ENCODE measurements around the gene SNAPIN. TPM values are rescaled to one million over a fixed set of nuclear protein-coding genes. Genes with fewer than 3 reads are reported as not detected.

The SNAPIN gene
- total RNA-seq, 1 donor from 2014 or later, result 50.4 TPM

- no peak for ATAC-seq (ENCODE audit: low read depth)
- Mint-ChIP-seq H3K4me1 (peaks cover 4% of the 10 kb centered on the region), H3K27me3 (no peaks in the 10 kb centered on the region), H3K4me3 (no peak overlapping the region), H3K36me3 (ENCODE audit: low read depth) (peaks cover under 1% of the 10 kb centered on the region), H3K27ac (no peak overlapping the region), H3K9me3 (no peaks in the 10 kb centered on the region)
- intact Hi-C loops (cut with micrococcal nuclease), result no loop called here
- DNase-seq, result no peak
- TF ChIP-seq, protein P1, sequence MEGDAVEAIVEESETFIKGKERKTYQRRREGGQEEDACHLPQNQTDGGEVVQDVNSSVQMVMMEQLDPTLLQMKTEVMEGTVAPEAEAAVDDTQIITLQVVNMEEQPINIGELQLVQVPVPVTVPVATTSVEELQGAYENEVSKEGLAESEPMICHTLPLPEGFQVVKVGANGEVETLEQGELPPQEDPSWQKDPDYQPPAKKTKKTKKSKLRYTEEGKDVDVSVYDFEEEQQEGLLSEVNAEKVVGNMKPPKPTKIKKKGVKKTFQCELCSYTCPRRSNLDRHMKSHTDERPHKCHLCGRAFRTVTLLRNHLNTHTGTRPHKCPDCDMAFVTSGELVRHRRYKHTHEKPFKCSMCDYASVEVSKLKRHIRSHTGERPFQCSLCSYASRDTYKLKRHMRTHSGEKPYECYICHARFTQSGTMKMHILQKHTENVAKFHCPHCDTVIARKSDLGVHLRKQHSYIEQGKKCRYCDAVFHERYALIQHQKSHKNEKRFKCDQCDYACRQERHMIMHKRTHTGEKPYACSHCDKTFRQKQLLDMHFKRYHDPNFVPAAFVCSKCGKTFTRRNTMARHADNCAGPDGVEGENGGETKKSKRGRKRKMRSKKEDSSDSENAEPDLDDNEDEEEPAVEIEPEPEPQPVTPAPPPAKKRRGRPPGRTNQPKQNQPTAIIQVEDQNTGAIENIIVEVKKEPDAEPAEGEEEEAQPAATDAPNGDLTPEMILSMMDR (IDR thresholded peaks at IDR 0.05), result no peak
- ChIA-PET CTCF (interaction anchor here (1.1 kb wide), 1 partner anchor 9 kb away, joined by 3 read pairs; no protein-coding TSS in a partner anchor), POLR2A (interaction anchor here (0.5 to 2.2 kb wide), 3 partner anchors 13 to 27 kb away, joined by 4 to 12 read pairs (median 8); partner anchors contain the start of gene CHTOP)
These were observed 5.5 kb upstream of the SNAPIN start for GRCh38 chr1:153652805-153653500.

DNA sequence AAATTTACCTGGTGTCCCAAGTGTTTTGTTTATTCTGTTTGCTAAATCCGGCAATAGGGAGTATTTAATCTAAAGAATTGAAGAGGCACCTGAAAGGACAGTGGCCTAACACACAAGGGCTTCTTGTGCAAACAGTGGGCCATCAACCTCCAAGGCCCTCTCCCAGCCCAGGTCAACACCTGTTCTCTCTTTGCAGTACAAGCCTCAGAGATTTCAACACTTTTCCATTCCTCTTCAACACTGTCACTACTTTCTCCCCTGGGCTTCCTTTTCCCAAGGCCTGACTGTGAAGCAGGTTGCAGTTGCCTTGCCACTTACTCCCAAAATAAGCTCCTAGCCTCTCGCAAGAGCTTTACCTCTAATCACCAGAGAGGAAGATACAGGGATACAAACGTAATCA is 3.2 kb upstream of the SNAPIN start:
- intact Hi-C loops (cut with micrococcal nuclease), result loop anchor here (5.0 kb wide), 1 partner anchor 83 kb away; no protein-coding TSS in a partner anchor
- TF ChIP-seq, protein P1 (IDR thresholded peaks at IDR 0.05), result no peak
- no peaks in the 10 kb centered on the region for H3K9me3 Mint-ChIP-seq
- no peak overlapping the region for H3K4me3 Mint-ChIP-seq
- DNase-seq (no peak), ATAC-seq (ENCODE audit: low read depth) (no peak)
- peaks cover 14% of the 10 kb centered on the region for H3K4me1 Mint-ChIP-seq
- H3K36me3 Mint-ChIP-seq (ENCODE audit: low read depth), result peaks cover 8% of the 10 kb centered on the region
- no peaks in the 10 kb centered on the region for H3K27me3 Mint-ChIP-seq
- no peak overlapping the region for H3K27ac Mint-ChIP-seq
- ChIA-PET POLR2A (interaction anchor here (0.8 kb wide), 1 partner anchor 90 kb away, joined by 3 read pairs; no protein-coding TSS in a partner anchor), CTCF (no interaction called here)

DNA sequence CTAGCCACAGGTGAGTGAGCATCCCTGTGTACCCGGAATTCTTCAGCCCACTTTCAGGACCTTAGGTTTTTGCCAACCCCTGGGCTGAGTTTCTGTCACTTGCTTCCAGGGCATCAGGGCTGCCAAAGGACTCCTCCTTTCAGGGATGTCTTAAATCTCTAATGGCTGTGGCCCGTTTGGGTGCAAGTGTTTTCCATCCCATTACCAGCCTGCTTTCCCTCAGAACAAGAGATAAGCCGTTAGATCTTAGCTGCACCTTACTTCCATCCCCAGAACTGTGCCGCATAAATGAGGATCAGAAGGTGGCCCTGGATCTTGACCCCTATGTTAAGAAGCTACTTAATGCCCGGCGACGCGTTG is 652 bp downstream of the SNAPIN start:
- H3K27me3 Mint-ChIP-seq, result no peaks in the 10 kb centered on the region
- H3K4me1 Mint-ChIP-seq, result peaks cover 14% of the 10 kb centered on the region
- CTCF ChIA-PET, result interaction anchor here (1.6 kb wide), 1 partner anchor 87 kb away, joined by 9 read pairs; no protein-coding TSS in a partner anchor
- POLR2A ChIA-PET, result interaction anchor here (0.6 to 3.2 kb wide), 15 partner anchors 11 to 332 kb away, joined by 3 to 37 read pairs (median 6); partner anchors contain the start of genes CHTOP, ILF2, INTS3 and JTB
- intact Hi-C loops (cut with micrococcal nuclease), result loop anchor here (2.0 to 5.0 kb wide), 3 partner anchors 60 to 148 kb away; no protein-coding TSS in a partner anchor
- no peaks in the 10 kb centered on the region for H3K9me3 Mint-ChIP-seq
- H3K4me3 Mint-ChIP-seq, result peak overlapping the region; percentile 96
- peaks cover 42% of the 10 kb centered on the region for H3K36me3 Mint-ChIP-seq (ENCODE audit: low read depth)
- ATAC-seq (ENCODE audit: low read depth) (no peak), DNase-seq (no peak)
- peak overlapping the region; percentile 91 for H3K27ac Mint-ChIP-seq
- TF ChIP-seq, protein P1 (IDR thresholded peaks at IDR 0.05), result no peak

- Mint-ChIP-seq H3K4me1 (peaks cover 14% of the 10 kb centered on the region), H3K9me3 (no peaks in the 10 kb centered on the region), H3K27me3 (no peaks in the 10 kb centered on the region), H3K27ac (peak overlapping the region; percentile 24), H3K36me3 (ENCODE audit: low read depth) (peaks cover 47% of the 10 kb centered on the region), H3K4me3 (peak overlapping the region; percentile 96)
- intact Hi-C loops (cut with micrococcal nuclease), result loop anchor here (2.0 to 5.0 kb wide), 3 partner anchors 61 to 149 kb away; no protein-coding TSS in a partner anchor
- no peak for DNase-seq
- CTCF ChIA-PET, result interaction anchor here (1.6 kb wide), 1 partner anchor 88 kb away, joined by 9 read pairs; no protein-coding TSS in a partner anchor
- no peak for ATAC-seq (ENCODE audit: low read depth)
- TF ChIP-seq, protein P1 (IDR thresholded peaks at IDR 0.05), result no peak
- POLR2A ChIA-PET, result interaction anchor here (0.6 to 3.2 kb wide), 14 partner anchors 12 to 331 kb away, joined by 3 to 37 read pairs (median 8); partner anchors contain the start of genes CHTOP, ILF2, RPS27 and S100A5
These were observed 1.2 kb downstream of the SNAPIN start for GRCh38 chr1:153659656-153660055.

DNA sequence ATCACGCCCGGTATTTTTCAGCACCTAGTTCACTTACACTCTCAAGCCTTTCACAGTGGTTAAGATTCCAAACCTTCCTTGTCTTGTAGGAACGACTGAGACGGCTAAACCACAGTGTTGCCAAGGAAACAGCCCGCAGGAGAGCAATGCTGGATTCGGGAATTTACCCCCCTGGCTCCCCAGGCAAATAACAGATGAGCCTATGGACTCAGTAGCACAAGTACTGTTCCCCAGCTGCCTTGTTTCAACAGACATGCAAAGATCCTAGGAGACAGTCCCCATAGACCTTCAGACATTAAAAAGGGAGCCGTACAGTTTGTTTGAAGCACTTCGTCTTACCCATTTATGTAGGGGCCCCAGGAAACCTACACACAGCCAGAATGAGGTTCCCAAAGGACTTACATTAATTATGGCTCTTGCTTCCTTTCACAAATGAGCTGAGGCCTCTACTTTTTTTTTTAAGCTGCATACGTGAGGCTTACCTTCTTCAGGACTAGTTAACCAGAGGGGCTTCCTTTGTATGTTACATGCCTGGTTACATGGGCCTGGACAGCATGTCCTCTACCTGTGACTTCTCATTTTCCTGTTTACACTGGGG is 2.7 kb downstream of the SNAPIN start:
- H3K4me1 Mint-ChIP-seq, result peaks cover 14% of the 10 kb centered on the region
- TF ChIP-seq, protein P1 (IDR thresholded peaks at IDR 0.05), result no peak
- DNase-seq (no peak), ATAC-seq (ENCODE audit: low read depth) (no peak)
- ChIA-PET CTCF (no interaction called here), POLR2A (interaction anchor here (0.7 to 1.6 kb wide), 4 partner anchors 11 to 1322 kb away, joined by 3 to 7 read pairs (median 4); partner anchors contain the start of genes CHTOP, FLAD1 and INTS3)
- peaks cover 63% of the 10 kb centered on the region for H3K36me3 Mint-ChIP-seq (ENCODE audit: low read depth)
- no peak overlapping the region for H3K4me3 Mint-ChIP-seq
- intact Hi-C loops (cut with micrococcal nuclease), result no loop called here
- no peaks in the 10 kb centered on the region for H3K9me3 Mint-ChIP-seq
- no peak overlapping the region for H3K27ac Mint-ChIP-seq
- no peaks in the 10 kb centered on the region for H3K27me3 Mint-ChIP-seq
